Bone marrow (tissue), 2 donors: ENCODE measurements around the gene AGAP6.
A peak's percentile ranks its signal among the peaks of the same experiment; 100 is the strongest.
"Not testable (repeated sequence)": the region's sequence is repeated elsewhere in the genome, so short reads cannot be mapped to it uniquely, and the experiment has no call there.

ENCODE experiments used
- DNase-seq, 2 donors: peaks; one replicate each; lab custom pipeline; 2025; lab: John Stamatoyannopoulos, UW

The AGAP6 gene

GRCh38 chr10:49988376-49988775, at the start of gene AGAP6:
TSS of gene AGAP6 (plus strand) at chr10:49988406. CDS start at chr10:49988716, 310 bp downstream.
- not testable (repeated sequence) for DNase-seq

DNA sequence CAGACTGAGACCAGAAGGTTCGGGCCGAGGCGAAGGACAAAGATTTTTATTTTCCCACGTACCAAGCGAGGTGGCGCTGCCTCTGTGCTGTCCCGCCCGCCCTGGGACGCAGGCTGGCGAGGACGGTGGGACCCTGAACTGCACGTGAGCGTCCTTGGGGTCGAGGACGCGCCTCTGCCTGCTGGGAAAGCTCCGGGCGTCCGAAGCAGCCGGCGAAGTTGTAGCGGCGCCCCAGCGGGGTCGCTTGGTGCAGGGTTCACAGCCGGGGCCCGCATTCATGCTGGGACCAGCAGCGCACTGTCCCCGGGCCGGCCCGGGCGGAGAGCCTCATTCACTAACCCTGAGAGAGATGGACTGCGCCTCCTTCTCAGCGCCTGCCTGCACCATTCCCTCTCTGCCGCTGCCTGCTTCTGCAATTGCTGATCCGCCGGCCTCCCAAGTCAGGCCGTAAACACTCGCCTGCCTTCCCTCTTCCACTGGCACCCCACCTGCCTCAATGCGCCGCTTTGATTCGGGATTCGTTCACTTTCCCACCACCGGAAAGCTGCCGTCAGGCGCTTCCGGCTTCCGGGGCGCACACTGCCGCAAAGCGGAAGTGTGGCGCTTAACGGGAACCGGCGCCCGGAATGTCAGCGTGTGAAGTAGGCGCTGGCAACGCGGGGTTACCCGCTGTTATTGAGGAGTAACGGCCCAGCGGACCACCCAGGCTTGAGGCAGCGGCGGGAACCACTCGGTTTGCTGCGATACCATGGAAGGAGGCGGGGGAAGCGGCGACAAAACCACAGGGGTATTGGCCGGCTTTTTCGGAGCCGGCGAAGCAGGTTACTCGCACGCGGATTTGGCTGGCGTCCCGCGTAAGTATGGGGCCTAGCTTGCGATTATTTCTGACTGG, 46.5 kb upstream of the AGAP6 start, which contains the start of the genes PARG and TIMM23B:
PARG (minus strand) TSS at position 581 of the 892 bp plus-strand sequence; CDS start at position 279, 302 bp downstream.
TIMM23B (plus strand) TSS at position 607 of the 892 bp plus-strand sequence; CDS start at position 749, 142 bp downstream.
- DNase-seq = peak; percentile 49 to 54

GRCh38 chr10:49942339-49942705, 45.9 kb upstream of the AGAP6 start:
- not testable (repeated sequence) for DNase-seq

- DNase-seq = not testable (repeated sequence)
Measured at GRCh38 chr10:49943607-49944006, 44.6 kb upstream of the AGAP6 start.

DNA sequence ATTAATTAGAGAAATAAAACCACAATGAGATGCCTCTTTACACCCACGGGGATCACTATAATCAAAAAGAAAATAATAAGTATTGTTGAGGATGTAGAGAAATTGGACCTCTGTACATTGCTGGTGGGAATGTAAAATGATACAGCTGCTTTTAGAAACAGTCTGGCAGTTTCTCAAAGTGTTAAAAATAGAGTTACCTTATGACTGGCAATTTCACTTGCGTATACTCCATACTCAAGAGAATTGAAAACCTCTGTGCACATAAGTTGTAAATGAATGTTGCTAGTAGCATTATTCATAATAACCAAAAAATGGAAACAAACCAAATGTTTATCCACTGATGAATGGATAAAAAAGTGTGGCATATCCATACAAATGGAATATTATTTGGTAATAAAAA, 40.1 kb upstream of the AGAP6 start:
- DNase-seq = not testable (repeated sequence)

- not testable (repeated sequence) for DNase-seq
Measured at GRCh38 chr10:49948737-49949136, 39.5 kb upstream of the AGAP6 start.

DNA sequence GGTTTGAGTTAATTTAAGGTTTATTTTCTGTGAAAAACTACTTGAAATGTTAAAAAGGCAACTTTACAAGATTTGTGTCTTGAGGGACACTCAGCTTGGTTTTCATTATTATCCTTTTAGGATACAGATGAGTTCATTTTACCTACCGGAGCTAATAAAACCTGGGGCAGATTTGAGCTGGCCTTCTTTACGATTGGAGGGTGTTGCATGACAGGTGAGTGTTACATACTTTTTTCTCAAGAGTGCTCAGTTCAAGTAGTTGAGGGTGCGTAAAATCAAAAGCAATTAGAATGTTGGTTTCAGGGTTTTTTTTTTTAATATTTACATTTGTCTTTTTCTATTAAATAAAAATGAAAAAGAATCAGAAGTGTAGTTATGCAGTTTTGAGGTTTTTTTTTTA, 36.2 kb upstream of the AGAP6 start:
- not testable (repeated sequence) for DNase-seq

- not testable (repeated sequence) for DNase-seq
Measured at GRCh38 chr10:49953122-49953521, 35.1 kb upstream of the AGAP6 start.

DNA sequence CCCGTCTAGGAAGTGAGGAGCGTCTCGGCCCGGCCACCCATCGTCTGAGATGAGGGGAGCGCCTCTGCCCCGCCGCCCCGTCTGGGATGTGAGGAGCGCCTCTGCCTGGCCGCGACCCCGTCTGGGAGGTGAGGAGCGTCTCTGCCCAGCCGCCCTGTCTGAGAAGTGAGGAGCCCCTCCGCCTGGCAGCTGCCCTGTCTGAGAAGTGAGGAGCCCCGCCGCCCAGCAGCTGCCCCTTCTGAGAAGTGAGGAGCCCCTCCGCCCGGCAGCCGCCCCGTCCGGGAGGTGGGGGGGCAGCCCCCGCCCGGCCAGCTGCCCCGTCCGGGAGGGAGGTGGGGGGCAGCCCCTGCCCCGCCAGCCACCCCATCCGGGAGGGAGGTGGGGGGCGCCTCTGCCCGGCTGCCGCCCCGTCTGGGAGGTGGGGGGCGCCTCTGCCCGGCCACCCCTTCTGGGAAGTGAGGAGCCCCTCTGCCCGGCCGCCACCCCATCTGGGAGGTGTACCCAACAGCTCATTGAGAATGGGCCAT, 17.8 kb upstream of the AGAP6 start:
- DNase-seq = not testable (repeated sequence)

DNA sequence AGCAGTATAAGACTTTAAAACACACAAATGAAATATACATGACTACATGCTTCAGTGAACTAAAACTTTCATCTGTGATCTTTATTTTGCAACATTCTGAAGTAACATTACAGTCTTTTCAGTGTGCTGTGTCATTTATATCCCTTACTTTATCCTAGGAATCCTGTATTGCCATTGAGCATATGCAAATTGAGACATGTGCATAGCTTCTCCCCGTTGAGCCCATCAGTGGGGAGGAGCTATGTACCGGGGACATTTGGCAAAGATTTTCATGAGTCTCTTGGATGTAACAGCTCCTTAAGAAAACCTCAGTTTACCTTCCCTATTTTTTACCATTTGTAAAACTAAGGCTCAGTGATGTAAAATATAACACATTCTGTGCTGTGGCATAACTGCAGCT, 16.7 kb upstream of the AGAP6 start:
- DNase-seq = not testable (repeated sequence)

GRCh38 chr10:49972094-49972493, 16.1 kb upstream of the AGAP6 start:
- DNase-seq = not testable (repeated sequence)

GRCh38 chr10:49977756-49978155, 10.4 kb upstream of the AGAP6 start:
- DNase-seq = not testable (repeated sequence)

DNA sequence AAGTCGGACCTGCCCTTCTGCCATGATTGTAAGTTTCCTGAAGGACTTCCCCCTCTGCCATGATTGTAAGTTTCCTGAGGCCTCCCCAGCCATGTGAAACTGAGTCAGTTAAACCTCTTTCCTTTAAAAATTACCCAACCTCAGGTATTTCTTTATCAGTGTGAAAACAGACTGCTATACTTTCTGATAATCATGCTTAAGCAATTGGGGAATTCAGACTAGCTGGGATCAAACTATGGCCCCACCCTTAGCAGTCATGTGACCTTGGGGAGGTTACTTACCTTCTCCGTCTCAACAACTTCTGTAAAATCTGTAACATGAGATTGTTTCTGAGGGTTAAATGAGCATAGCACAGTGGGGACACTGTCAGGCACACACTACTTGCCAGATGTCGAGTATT, 999 bp upstream of the AGAP6 start:
- DNase-seq = not testable (repeated sequence)

DNA sequence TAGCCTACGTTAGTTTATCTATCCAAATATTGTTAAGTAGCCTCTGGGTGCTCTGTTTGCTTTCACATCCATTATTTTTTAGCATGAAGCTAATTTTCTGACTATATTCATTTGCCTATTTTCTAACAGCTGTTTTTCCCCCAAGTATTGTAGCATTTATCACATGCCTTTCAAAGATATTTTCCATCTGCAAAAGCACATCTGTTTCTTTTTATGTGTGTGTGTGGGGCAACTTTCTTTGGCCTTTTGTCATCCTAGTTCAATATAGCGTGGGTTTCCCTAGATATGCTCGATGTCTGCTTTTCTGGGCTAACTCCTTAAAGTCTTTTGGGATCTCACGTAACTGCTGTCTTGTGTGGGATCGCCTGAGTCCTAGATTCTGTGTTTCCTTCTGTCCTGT, 7.1 kb downstream of the AGAP6 start:
- not testable (repeated sequence) for DNase-seq

DNA sequence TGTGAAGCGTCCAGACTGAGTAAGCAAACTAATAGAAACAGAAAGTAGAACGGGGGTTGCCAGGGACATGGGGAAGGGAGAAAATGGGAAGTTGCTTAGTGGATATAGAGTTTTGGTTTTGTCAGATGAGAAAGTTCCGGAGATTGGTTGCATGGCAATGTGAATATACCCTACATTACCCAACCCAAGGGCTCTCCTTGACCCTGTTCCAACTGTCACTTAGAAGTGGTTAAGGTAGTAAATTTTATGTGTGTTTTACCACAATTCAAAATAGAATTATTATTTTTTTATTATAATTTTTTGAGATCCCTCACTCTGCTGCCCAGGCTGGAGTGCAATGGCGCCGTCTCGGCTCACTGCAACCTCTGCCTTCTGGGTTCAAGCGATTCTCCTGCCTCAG, 25.8 kb downstream of the AGAP6 start:
- not testable (repeated sequence) for DNase-seq

DNA sequence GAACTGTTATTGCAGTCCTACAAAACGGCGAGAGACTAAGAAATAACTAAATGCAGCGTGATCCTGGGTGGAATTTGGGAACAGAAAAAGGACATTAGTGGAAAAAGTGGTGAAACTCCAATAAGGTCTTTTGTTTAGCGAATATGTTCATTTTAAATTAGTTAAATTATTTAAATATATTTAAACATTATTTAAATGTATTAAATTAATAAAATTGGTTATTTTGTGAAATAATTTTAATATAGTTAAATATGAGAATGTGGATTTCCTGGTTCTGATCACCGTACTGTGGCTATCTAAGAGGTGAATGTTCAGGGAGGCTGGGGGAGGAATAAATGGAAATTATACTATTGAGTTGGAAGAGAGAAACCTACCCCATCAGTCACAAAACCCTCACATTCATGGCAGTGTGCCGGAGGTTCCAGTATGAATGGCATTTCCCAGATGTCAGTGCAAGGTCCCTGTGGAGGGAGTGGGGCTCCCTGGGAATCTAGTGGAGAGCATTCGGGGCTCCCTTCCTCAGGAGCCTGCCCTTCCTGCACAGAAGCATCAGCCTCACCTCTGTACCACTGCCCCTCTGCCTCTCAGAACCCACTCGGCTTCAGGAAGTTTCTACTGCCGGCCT, 27.5 kb downstream of the AGAP6 start:
- not testable (repeated sequence) for DNase-seq

- DNase-seq = not testable (repeated sequence)
Measured at GRCh38 chr10:50016926-50017325, 28.7 kb downstream of the AGAP6 start.

DNA sequence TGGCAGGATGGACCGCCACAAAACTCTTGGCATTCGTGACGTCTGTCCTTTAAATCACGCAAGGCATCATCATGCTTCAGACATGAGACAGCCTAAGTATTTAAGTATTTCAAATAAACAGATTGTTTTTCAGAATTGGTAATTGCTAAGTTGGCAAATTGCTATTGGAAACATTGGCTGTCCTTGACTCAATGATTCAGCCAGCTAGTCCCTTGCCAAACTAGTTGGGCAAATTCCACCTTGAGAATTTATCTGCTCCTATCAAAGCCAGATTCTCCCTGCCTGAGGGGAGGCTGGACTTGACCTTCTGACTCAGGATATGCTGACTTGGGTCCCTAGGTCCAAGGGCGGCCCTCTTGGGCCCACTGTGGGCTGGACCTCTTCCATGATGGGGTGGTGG, 29.4 kb downstream of the AGAP6 start:
- not testable (repeated sequence) for DNase-seq

DNA sequence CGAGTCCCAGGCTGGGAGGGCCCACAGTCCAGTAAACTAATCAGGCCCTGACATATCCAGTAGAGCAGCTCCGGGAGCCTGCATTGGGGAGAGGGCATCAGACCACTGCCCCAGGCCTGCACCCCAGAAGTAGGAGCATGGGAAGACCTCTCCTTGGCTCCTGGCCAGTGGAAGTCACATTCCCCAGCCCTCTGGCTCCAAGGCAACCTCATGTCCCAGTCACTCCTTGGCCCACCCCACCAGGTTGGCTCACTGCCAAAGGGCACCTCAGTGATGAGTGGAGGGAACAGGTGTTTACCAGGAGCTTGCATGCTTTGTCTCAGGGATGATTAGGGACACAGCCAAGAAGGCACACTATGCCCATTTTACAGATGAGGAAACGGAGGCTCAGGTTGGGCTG, 31.1 kb downstream of the AGAP6 start:
- DNase-seq = not testable (repeated sequence)

DNA sequence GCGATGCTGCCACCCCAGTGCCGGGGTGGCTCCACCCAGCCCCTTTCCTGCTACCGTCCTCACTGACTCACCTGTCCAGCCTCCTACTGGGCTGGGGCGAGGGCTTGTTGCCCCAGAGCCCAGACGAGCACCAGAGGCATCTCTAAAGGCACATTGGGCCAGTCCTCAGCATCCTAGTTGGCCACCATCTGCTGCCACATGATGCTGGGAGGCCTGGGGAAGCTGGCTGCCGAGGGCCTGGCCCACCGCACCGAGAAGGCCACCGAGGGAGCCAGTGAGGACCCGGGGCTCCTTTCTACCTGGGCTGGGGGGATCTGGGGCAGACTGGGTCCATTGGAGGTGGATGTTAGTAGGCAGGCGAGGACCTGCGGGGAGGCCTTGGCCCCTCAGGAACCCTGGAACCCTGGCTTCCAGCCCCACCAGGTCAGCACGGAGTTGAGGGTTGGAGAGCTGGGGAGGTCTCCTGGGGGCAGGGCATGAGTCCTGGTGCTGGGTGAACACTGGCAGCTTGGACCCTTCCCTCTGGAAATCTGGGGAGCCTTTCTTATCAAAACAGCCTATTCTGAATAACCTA, 32.3 kb downstream of the AGAP6 start:
- DNase-seq = not testable (repeated sequence)

DNA sequence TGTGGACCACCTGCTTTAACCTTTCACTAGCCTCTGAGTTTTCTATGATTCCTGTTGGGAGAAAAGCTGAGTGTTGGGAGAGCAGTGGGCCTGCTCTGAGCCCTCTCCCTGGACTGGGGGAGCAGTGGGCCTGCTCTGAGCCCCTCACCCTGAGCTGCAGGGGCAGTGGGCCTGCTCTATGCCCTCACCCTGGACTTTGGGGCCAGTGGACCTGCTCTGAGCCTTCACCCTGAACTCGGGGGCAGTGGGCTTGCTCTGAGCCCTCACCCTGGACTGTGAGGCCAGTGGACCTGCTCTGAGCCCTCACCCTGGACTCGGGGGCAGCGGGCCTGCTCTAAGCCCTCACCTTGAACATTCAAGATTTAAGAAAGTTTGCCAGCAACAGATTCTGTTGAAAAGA, 33.4 kb downstream of the AGAP6 start:
- DNase-seq = no peak

GRCh38 chr10:50024716-50025383, 36.6 kb downstream of the AGAP6 start:
- DNase-seq = not testable (repeated sequence)
